Glutamatergic neuron (in vitro differentiated cells): ENCODE results near the gene MLLT3. TPM values are rescaled to one million over a fixed set of nuclear protein-coding genes. Genes with fewer than 3 reads are reported as not detected.

Source experiments
- DNase-seq: peaks from one replicate; pipeline ENCODE4 v3.0.0; 2022
- H3K27ac Mint-ChIP-seq: one replicate; pipeline ENCODE4 v1.8.0; 2020; ENCODE audit warnings: mild to moderate bottlenecking, mixed read lengths, inconsistent platforms; ENCODE audit not compliant: unreplicated experiment
- H3K27me3 Mint-ChIP-seq: one replicate; pipeline ENCODE4 v1.8.0; 2020; ENCODE audit warnings: mild to moderate bottlenecking, moderate library complexity, mixed read lengths, inconsistent platforms; ENCODE audit not compliant: unreplicated experiment
- H3K36me3 Mint-ChIP-seq: one replicate; pipeline ENCODE4 v1.8.0; 2020; ENCODE audit warnings: mild to moderate bottlenecking, mixed read lengths, inconsistent platforms; ENCODE audit not compliant: unreplicated experiment
- H3K4me1 Mint-ChIP-seq: one replicate; pipeline ENCODE4 v1.8.0; 2020; ENCODE audit warnings: mild to moderate bottlenecking, low read depth, mixed read lengths, inconsistent platforms; ENCODE audit not compliant: unreplicated experiment
- H3K4me3 Mint-ChIP-seq: one replicate; pipeline ENCODE4 v1.8.0; 2020; ENCODE audit warnings: mild to moderate bottlenecking, mixed read lengths, inconsistent platforms; ENCODE audit not compliant: unreplicated experiment
- H3K9me3 Mint-ChIP-seq: one replicate; pipeline ENCODE4 v1.8.0; 2020; ENCODE audit warnings: mild to moderate bottlenecking, moderate library complexity, mixed read lengths, inconsistent platforms; ENCODE audit not compliant: unreplicated experiment
- CTCF ChIP-seq: fragments of 200-600 bp; sonication (generic); IDR thresholded peaks from one replicate; pipeline ENCODE4 v1.5.0; 2021; ENCODE audit not compliant: partially characterized antibody, unreplicated experiment
- total RNA-seq: library from RNA; stranded (reverse); fragmentation: NEBNext Ultra II Directional; extraction: Animal tissue kit (Norgen Biotek cat#: 25700); gene quantifications from one replicate; pipeline ENCODE4 v1.2.1, GENCODE V29; 2021; ENCODE audit not compliant: unreplicated experiment

The MLLT3 gene
- total RNA-seq, 1 donor from 2014 or later, result 11.7 TPM

- DNase-seq, result no peak
- no peak for TF ChIP-seq CTCF
- H3K4me3 Mint-ChIP-seq, result no peak overlapping the region
- H3K36me3 Mint-ChIP-seq, result no peaks in the 10 kb centered on the region
- H3K9me3 Mint-ChIP-seq, result peaks cover 1% of the 10 kb centered on the region
- peaks cover 5% of the 10 kb centered on the region for H3K4me1 Mint-ChIP-seq
- H3K27me3 Mint-ChIP-seq, result no peaks in the 10 kb centered on the region
- H3K27ac Mint-ChIP-seq, result no peak overlapping the region
Observed at GRCh38 chr9:20496328-20496727, 126.0 kb downstream of the MLLT3 start.

DNA sequence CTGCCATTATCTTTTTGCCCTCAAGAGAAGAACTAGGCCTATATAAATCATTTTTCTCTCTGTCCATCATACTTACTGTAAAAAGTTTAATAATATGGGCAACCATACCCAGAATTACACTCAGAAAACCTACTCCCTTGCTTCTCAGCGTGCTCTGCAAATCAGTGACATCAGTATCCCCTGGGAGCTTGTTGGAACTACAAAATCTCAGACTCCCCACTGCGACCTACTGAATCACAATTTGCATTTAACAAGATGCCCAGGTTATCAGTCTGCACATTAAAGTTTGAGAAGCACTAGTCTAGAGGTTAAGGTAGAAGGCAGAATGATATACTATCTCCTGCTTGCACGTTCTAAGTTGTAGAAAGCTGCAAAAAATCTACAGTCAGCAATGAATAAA, 127.2 kb downstream of the MLLT3 start:
- Mint-ChIP-seq H3K27me3 (no peaks in the 10 kb centered on the region), H3K4me1 (peaks cover 5% of the 10 kb centered on the region), H3K36me3 (no peaks in the 10 kb centered on the region), H3K27ac (no peak overlapping the region), H3K4me3 (no peak overlapping the region), H3K9me3 (peaks cover 1% of the 10 kb centered on the region)
- TF ChIP-seq CTCF, result no peak
- DNase-seq, result no peak

DNA sequence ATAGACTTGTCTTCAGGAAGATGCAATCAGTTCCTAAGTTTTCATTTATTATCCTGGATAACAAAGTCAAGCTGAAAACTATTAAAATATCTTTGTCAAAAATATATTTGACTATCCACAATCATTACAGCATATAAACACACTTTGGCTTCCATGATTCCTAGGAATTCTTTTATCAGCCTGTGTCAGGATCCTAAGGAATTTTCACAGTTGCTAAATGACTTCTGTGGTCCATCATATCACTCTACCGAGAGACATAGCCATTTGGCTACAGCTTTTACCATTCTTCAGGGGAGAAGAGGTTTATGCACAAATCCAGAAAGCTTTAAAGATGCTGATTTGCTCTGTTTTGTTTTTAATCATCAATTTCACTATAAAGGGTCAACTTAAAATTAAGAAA, 128.3 kb downstream of the MLLT3 start:
- H3K27me3 Mint-ChIP-seq, result no peaks in the 10 kb centered on the region
- no peak overlapping the region for H3K27ac Mint-ChIP-seq
- H3K4me3 Mint-ChIP-seq, result no peak overlapping the region
- peaks cover 1% of the 10 kb centered on the region for H3K9me3 Mint-ChIP-seq
- H3K4me1 Mint-ChIP-seq, result peaks cover 5% of the 10 kb centered on the region
- no peak for DNase-seq
- TF ChIP-seq CTCF, result no peak
- no peaks in the 10 kb centered on the region for H3K36me3 Mint-ChIP-seq

- H3K9me3 Mint-ChIP-seq, result peaks cover 1% of the 10 kb centered on the region
- no peaks in the 10 kb centered on the region for H3K27me3 Mint-ChIP-seq
- H3K4me1 Mint-ChIP-seq, result peaks cover 5% of the 10 kb centered on the region
- no peak overlapping the region for H3K27ac Mint-ChIP-seq
- DNase-seq, result no peak
- no peak overlapping the region for H3K4me3 Mint-ChIP-seq
- no peaks in the 10 kb centered on the region for H3K36me3 Mint-ChIP-seq
- no peak for TF ChIP-seq CTCF
Observed at GRCh38 chr9:20492772-20493171, 129.5 kb downstream of the MLLT3 start.

GRCh38 chr9:20491612-20492011, 130.7 kb downstream of the MLLT3 start:
- Mint-ChIP-seq H3K4me1 (peaks cover 5% of the 10 kb centered on the region), H3K36me3 (no peaks in the 10 kb centered on the region), H3K9me3 (no peaks in the 10 kb centered on the region), H3K27me3 (no peaks in the 10 kb centered on the region), H3K4me3 (no peak overlapping the region), H3K27ac (no peak overlapping the region)
- TF ChIP-seq CTCF, result no peak
- no peak for DNase-seq
